ENCODE measurements around the gene POU2F2. TPM values are rescaled to one million over a fixed set of nuclear protein-coding genes. Genes with fewer than 3 reads are reported as not detected.

POU2F2 gene
- total RNA-seq, 1 experiment from 2014 or later = 0.89 TPM

DNA sequence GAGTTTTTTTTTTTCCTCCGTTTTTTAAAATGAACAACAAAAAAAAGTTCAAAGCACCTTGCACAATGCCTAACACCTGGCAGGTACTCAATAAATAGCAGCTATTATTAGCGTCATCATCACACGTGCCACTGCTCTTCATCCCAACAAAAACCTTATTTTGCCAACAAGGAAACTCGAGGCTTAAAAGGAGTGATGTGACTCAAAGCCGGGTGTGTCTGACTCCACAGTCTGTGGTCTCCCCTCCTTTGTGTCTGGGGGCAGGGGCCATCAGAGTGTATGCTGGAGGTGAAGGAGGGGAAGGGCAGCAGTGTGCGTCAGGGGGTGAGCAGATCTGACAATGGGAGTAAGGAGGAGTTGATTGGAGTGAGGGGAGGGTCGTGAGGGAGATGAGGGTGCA lies 34.1 kb upstream of the POU2F2 start:
- Histone ChIP-seq H3K9me2 (ENCODE audit: insufficient read depth) (no peaks in the 10 kb centered on the region), H3K4me3 (replicated peaks in 1 of 2; ENCODE audit: low read depth in 1 of 2, low read length in 2 of 2) (no peak overlapping the region), H3K36me3 (ENCODE audit: control insufficient read depth in 1 of 2, insufficient read depth in 2 of 2, low read length in 2 of 2) (no peaks in the 10 kb centered on the region), H3K4me1 (ENCODE audit: control insufficient read depth in 1 of 2, insufficient read depth in 2 of 2, low read length in 2 of 2) (0 out of 4 replicates have a peak, but pooled peaks cover 0 to 3% of the 10 kb centered on the region in 2 experiments), H3K4me2 (ENCODE audit: low read length) (no peak overlapping the region), H3K27ac (ENCODE audit: low read depth, low read length) (no peak overlapping the region), H4K20me1 (ENCODE audit: insufficient read depth) (no peaks in the 10 kb centered on the region), H3K9ac (ENCODE audit: low read length) (no peak overlapping the region), H3K27me3 (ENCODE audit: insufficient read depth, low read length) (peaks cover 12% of the 10 kb centered on the region; the same call in 1 of the 2 replicates), H3K9me3 (ENCODE audit: control insufficient read depth in 1 of 2, insufficient read depth in 1 of 2, low read depth in 1 of 2, low read length in 2 of 2) (no peaks in the 10 kb centered on the region), H3K79me2 (ENCODE audit: insufficient read depth, low read length) (no peaks in the 10 kb centered on the region), H2AFZ (ENCODE audit: low read depth, low read length, poor library complexity, severe bottlenecking) (no peak overlapping the region)
- POLR2A ChIA-PET = no interaction called here
- intact Hi-C loops (cut with micrococcal nuclease) = no loop called here
- RAD21 ChIA-PET (ENCODE audit: low non-redundant PET in 1 of 2, low total read pairs in 2 of 2, uncharacterized antibody in 2 of 2, unreplicated experiment in 2 of 2) = no interaction called here
- ATAC-seq (no peak), DNase-seq (ENCODE audit: low read depth, low spot score) (no peak)
- CTCF ChIA-PET = no interaction called here
- no TSS peak for BruUV-seq (replicated peaks)
- TF ChIP-seq RAD21 (IDR thresholded peaks at IDR 0.05; ENCODE audit: low read depth) (no peak), EZH2 (IDR thresholded peaks at IDR 0.05) (no peak), ZNF274 (IDR thresholded peaks at IDR 0.05; ENCODE audit: low read depth, low read length) (no peak), POLR2A (IDR thresholded peaks at IDR 0.05; ENCODE audit: borderline replicate concordance, extremely low read depth, insufficient read depth, insufficient read length) (no peak), EGR1 (IDR thresholded peaks at IDR 0.05; ENCODE audit: low read depth) (no peak), SP1 (IDR thresholded peaks at IDR 0.05; ENCODE audit: low read depth) (no peak), EZH2phosphoT487 (IDR thresholded peaks at IDR 0.05; ENCODE audit: borderline replicate concordance) (no peak)
- TF ChIP-seq, protein P1, sequence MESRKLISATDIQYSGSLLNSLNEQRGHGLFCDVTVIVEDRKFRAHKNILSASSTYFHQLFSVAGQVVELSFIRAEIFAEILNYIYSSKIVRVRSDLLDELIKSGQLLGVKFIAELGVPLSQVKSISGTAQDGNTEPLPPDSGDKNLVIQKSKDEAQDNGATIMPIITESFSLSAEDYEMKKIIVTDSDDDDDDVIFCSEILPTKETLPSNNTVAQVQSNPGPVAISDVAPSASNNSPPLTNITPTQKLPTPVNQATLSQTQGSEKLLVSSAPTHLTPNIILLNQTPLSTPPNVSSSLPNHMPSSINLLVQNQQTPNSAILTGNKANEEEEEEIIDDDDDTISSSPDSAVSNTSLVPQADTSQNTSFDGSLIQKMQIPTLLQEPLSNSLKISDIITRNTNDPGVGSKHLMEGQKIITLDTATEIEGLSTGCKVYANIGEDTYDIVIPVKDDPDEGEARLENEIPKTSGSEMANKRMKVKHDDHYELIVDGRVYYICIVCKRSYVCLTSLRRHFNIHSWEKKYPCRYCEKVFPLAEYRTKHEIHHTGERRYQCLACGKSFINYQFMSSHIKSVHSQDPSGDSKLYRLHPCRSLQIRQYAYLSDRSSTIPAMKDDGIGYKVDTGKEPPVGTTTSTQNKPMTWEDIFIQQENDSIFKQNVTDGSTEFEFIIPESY (IDR thresholded peaks at IDR 0.05; ENCODE audit: extremely low read depth, insufficient replicate concordance, low read length) = no peak
- TF ChIP-seq, protein P2, sequence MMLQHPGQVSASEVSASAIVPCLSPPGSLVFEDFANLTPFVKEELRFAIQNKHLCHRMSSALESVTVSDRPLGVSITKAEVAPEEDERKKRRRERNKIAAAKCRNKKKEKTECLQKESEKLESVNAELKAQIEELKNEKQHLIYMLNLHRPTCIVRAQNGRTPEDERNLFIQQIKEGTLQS (IDR thresholded peaks at IDR 0.05) = no peak
- TF ChIP-seq, protein P3, sequence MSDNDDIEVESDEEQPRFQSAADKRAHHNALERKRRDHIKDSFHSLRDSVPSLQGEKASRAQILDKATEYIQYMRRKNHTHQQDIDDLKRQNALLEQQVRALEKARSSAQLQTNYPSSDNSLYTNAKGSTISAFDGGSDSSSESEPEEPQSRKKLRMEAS (IDR thresholded peaks at IDR 0.05) = no peak
